Measurements from ENCODE around the gene FANCE.

FANCE gene

DNA sequence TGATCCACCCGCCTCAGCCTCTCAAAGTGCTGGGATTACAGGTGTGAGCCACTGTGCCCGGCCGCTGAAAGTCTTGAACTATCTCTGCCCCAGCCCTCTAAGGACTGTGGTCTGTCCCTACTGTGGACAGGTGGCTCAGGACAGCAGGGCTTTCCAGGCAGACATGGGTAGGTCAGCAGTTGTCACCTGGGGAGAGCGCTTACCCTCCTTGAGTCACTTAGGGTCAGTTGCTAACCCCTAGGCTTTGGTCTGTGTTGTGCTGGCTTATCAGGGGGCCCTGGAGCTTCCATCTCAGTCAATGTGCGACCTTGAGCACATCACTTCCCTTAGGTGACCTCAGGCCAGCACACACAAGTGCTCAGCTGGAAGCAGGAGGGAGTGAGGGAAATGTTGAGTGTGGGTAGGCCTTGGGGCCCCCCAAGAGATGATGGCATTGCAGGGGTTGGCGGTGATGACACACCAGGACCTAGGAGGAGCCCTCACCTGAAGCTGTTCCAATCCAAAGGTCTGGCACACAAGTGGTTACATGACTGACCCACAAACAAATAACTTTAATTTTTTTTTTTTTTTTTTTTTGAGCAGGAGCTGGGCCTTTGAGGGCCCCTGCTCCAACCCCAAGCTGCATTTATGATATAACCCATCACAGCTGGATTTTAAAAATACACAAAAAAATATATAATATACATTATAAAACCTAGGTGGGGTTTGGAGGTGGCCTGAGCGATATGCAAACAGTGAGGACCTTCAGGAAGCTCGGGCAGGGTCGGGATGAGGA is 21.1 kb downstream of the FANCE start:
- H3K4me3 ChIP-seq (ENCODE audit: low read depth, low read length), result no peak overlapping the region
- TF ChIP-seq, protein P1, sequence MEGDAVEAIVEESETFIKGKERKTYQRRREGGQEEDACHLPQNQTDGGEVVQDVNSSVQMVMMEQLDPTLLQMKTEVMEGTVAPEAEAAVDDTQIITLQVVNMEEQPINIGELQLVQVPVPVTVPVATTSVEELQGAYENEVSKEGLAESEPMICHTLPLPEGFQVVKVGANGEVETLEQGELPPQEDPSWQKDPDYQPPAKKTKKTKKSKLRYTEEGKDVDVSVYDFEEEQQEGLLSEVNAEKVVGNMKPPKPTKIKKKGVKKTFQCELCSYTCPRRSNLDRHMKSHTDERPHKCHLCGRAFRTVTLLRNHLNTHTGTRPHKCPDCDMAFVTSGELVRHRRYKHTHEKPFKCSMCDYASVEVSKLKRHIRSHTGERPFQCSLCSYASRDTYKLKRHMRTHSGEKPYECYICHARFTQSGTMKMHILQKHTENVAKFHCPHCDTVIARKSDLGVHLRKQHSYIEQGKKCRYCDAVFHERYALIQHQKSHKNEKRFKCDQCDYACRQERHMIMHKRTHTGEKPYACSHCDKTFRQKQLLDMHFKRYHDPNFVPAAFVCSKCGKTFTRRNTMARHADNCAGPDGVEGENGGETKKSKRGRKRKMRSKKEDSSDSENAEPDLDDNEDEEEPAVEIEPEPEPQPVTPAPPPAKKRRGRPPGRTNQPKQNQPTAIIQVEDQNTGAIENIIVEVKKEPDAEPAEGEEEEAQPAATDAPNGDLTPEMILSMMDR (IDR thresholded peaks at IDR 0.05; ENCODE audit: low read depth, low read length, missing control alignments), result no peak
- DNase-seq (ENCODE audit: low read depth), result no peak

DNA sequence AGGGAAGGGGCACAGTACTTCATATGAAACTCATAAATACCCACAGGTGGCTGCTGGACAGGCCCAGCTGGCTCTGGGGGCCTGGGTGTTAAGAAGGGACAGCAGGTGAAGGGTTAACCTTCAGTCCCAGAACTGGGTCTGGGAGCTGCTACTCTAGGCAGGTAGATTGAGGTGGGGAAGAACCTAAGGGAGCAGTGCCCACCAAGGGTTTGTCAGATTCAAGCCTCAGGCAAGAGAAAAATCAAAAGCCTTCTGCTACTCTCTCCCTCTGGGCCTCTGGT is 21.7 kb downstream of the FANCE start:
- TF ChIP-seq, protein P1 (IDR thresholded peaks at IDR 0.05; ENCODE audit: low read depth, low read length, missing control alignments), result no peak
- no peak for DNase-seq (ENCODE audit: low read depth)

DNA sequence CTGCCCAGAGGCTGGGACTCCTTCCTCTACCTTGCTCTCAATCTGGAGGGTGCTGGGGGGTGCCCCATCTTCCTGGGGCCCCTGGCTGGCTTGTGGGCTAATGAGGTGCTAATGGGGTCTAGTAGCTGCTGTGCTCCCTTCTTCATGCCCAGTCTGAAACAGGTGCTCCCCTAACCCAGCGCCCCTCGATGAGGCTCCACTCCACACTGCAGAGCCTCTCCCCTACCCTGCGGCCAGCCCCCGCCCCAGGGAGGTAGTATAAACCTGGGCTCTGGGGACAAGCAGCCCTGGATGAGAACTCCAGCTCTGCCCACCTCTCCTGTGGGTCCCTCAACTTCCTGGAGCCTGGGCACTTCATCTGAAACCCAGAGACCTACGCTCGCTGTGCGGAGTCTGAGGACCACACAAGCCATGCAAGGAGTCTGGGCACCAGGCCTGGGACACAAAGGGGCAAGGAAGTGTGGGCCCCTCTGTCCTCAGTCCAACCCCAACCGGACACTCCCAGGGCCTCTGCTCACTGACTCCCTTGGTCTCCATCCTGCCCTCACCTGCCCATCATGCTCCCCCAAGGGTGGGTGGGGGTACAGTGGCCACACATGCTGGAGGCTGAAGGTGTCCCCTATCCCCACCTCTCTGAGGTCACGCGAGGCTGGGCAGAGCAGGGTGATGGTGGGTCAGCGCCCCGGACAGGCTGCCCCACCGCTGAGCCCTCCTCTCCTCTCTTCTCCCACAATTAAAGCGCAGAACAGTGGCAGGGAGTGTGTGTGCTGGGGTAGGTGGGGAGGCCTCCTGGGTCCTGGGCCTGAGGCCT is 22.2 kb downstream of the FANCE start:
- no peak for DNase-seq (ENCODE audit: low read depth)
- TF ChIP-seq, protein P1 (IDR thresholded peaks at IDR 0.05; ENCODE audit: low read depth, low read length, missing control alignments), result no peak
- no peak overlapping the region for H3K4me3 ChIP-seq (ENCODE audit: low read depth, low read length)

More for the DNA sequence above, 21.7 kb downstream of the FANCE start:
- H3K4me3 ChIP-seq (ENCODE audit: low read depth, low read length), result no peak overlapping the region

DNA sequence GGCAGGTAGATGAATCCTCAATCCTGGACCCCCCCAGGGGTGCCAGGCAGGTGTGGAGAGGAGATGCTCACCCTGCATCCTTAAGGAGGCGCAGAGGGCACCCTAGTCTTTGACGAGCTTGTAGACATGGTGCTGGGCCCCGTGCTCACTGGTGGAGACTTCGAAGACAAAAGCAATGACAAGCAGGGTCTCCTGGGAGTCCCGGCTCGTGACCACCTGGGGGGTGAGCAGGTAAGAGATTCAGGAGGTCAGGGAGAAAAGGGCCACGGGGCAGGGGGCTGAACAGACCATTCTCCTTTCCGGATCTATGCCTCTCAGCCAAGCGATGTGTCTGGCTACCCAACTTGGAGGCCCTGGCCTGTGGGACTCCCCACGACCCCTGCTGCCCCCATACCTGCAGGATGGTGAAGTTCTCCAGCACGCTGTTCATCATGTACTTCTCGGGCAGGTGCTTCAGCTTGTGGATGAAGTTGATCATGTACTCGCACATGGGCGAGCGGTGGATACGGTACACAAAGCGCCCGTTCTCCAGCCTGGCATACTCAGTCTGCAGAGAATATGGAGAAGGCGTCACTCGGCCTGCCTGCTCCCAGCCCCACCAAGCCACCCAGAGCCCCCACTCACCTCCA is 22.9 kb downstream of the FANCE start:
- no peak for DNase-seq (ENCODE audit: low read depth)
- TF ChIP-seq, protein P1 (IDR thresholded peaks at IDR 0.05; ENCODE audit: low read depth, low read length, missing control alignments), result no peak
- no peak overlapping the region for H3K4me3 ChIP-seq (ENCODE audit: low read depth, low read length)

DNA sequence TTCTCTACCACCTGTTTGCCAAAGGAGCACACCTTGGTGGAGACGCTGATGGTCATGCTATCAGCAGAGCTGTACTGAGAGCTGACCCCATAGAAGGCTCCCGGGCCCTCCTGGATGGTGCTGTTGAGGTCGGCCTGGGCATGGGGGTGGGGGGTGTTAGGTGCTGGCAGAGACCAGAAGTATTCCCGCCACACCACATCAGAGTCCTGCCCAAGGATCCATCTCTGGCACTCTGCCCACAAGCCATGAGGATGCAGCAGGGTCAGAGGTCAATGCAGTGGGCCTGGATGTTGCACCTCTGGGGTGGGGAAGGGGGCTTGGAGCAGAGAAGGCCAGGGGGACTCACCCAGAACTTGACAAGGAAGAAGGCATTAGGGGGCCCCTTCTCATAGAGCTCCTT is 23.4 kb downstream of the FANCE start:
- TF ChIP-seq, protein P1 (IDR thresholded peaks at IDR 0.05; ENCODE audit: low read depth, low read length, missing control alignments), result no peak
- H3K4me3 ChIP-seq (ENCODE audit: low read depth, low read length), result no peak overlapping the region
- DNase-seq (ENCODE audit: low read depth), result no peak

DNA sequence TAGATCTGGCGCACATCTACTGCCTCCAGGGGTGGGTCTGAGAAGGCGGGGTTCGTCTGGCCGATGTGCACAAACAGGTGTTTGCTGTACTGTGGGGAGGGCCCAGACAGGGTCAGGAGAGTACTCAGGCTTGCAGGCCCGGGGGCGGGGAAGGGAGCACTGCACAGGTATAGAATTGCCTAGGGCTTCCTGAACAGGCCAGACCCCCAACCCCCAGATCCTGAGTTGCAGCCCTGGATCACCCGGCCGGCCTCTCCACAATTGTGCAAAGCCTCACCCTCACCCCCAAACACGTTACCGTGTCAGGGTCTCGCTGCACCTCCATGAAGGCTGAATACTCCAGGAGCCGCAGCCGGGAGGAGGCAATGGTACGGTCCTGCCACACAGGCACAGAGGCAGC is 23.9 kb downstream of the FANCE start:
- TF ChIP-seq, protein P1 (IDR thresholded peaks at IDR 0.05; ENCODE audit: low read depth, low read length, missing control alignments), result no peak
- no peak overlapping the region for H3K4me3 ChIP-seq (ENCODE audit: low read depth, low read length)
- DNase-seq (ENCODE audit: low read depth), result no peak

Measured in GM12864 (cell line).